ENCODE results near the gene ABHD16A. TPM values are rescaled to one million over a fixed set of nuclear protein-coding genes. Genes with fewer than 3 reads are reported as not detected.

ABHD16A gene
- total RNA-seq, 2 donors from 2014 or later = 56.8 to 65.2 TPM

DNA sequence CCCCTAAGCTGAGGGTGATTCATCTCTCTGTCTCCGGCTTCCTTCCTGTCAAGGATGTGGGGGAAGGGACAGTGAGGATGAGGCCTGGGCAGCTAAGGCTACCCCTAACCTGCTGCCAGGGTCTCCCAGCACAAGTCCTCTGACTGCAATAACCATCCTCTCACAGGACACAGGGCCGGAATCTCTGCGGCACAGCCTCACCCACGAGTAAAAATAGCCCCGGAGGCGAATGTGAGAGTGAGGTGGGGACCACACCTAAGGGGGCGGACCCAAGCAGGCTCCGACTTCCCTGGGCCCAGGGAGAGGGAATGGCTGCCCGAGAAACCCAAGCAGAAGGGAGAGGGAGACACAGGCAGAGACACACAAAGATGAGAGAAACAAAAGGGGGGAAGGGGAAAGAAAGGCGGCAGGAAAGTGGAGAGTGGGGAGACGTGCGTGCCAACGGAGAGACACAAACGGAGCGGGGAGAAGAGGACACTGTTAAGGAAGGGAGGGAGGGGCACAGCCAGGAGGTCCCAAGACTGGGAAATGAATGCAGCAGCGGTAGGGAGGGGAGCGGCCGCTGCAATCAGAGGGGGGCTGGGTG lies 31.8 kb upstream of the ABHD16A start:
- Histone ChIP-seq H3K9ac (ENCODE audit: low read depth in 2 of 2, low read length in 2 of 2) (peak overlapping the region; percentile 95 to 100), H3K36me3 (peaks cover 14% of the 10 kb centered on the region), H3K4me1 (peaks cover 10% of the 10 kb centered on the region), H3K27ac (peak overlapping the region; percentile 86), H3K4me3 (peak overlapping the region; percentile 74), H3K27me3 (no peaks in the 10 kb centered on the region), H3K9me3 (no peaks in the 10 kb centered on the region)
- intact Hi-C loops (cut with DNase I) = loop anchor here (5.0 kb wide), 1 partner anchor 33 kb away; the partner anchor contains the start of gene ABHD16A
- TF ChIP-seq, protein P1, sequence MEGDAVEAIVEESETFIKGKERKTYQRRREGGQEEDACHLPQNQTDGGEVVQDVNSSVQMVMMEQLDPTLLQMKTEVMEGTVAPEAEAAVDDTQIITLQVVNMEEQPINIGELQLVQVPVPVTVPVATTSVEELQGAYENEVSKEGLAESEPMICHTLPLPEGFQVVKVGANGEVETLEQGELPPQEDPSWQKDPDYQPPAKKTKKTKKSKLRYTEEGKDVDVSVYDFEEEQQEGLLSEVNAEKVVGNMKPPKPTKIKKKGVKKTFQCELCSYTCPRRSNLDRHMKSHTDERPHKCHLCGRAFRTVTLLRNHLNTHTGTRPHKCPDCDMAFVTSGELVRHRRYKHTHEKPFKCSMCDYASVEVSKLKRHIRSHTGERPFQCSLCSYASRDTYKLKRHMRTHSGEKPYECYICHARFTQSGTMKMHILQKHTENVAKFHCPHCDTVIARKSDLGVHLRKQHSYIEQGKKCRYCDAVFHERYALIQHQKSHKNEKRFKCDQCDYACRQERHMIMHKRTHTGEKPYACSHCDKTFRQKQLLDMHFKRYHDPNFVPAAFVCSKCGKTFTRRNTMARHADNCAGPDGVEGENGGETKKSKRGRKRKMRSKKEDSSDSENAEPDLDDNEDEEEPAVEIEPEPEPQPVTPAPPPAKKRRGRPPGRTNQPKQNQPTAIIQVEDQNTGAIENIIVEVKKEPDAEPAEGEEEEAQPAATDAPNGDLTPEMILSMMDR (IDR thresholded peaks at IDR 0.05) = no peak
- peak; percentile 83 for DNase-seq

DNA sequence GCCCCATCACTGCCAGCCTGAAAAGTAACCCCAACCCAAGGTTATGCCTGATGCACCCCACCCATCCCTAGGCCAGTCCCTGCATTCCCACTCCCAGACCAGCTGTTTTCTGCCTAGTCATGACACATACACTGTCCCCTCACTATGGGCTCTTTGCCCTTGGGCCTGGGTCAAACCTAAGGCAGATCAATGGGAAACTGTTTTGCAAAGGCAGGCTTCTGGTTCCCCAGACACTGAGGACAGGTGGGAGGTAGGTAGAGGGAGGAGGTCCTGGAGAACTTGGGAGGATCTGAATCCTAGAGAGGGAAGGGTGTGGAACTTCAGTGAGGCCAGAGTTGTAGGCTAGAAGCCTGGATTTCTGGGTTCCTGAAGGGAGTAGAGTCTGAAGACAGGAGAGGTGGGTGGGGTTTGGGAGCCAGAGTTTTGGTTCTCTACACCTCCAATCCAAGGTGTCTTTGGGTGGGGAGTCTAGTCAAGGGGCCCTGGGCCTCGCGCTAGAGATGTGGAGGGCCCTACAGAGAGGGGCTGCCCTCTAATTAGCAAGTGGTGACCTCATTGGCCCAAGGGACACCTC lies 31.2 kb upstream of the ABHD16A start:
- no peak for DNase-seq
- H3K9me3 ChIP-seq = no peaks in the 10 kb centered on the region
- peak overlapping the region; percentile 95 to 100 for H3K9ac ChIP-seq (ENCODE audit: low read depth in 2 of 2, low read length in 2 of 2)
- peaks cover 14% of the 10 kb centered on the region for H3K36me3 ChIP-seq
- TF ChIP-seq, protein P1 (IDR thresholded peaks at IDR 0.05) = no peak
- intact Hi-C loops (cut with DNase I) = no loop called here
- H3K4me3 ChIP-seq = peak overlapping the region; percentile 74
- peaks cover 10% of the 10 kb centered on the region for H3K4me1 ChIP-seq
- H3K27me3 ChIP-seq = no peaks in the 10 kb centered on the region
- peak overlapping the region; percentile 86 for H3K27ac ChIP-seq

DNA sequence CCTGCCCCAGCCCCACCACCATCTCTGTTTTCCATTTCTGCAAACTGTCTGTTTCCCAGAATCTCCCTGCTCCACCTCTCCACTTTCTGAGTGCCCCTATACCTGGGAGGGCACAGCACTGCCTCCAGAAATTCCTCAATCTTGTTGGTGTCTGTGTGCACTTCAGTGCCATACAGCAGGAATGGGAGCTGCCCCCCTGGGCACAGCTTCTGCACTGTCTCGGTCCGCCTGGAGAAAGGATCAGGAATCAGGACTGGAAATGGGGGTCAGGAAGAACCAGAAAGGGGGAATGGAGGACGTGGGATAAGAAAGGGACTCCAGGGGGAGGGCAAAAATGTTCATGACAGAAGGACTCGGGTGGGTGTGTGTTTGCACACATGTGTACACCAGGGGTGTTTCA lies 30.6 kb upstream of the ABHD16A start:
- Histone ChIP-seq H3K4me3 (no peak overlapping the region), H3K27me3 (no peaks in the 10 kb centered on the region), H3K4me1 (peaks cover 10% of the 10 kb centered on the region), H3K9ac (ENCODE audit: low read depth in 2 of 2, low read length in 2 of 2) (peak overlapping the region; percentile 95 to 100), H3K9me3 (no peaks in the 10 kb centered on the region), H3K27ac (peak overlapping the region; percentile 86), H3K36me3 (peaks cover 14% of the 10 kb centered on the region)
- intact Hi-C loops (cut with DNase I) = no loop called here
- DNase-seq = no peak
- TF ChIP-seq, protein P1 (IDR thresholded peaks at IDR 0.05) = no peak

DNA sequence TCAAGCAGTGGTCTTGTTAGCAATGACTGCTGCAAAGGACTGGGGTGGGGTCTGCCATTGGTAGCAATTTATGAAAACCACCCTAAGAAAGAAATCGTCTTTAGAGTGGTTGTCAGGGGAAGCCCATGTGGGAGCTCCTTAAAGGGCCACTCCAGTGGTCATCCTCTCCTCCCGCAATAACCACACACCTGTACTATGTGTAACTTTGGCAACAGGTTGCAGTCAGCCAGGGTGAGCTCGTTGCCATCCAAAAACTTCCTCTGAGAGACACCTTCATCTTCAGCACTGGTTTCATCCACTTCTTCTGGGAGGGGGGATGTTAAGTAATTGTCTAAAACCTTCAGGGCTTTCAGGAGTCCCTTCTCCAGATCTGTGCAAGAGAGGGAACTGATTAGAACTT lies 28.9 kb upstream of the ABHD16A start:
- Histone ChIP-seq H3K27ac (peak overlapping the region; percentile 23), H3K4me1 (peaks cover 13% of the 10 kb centered on the region), H3K9ac (ENCODE audit: low read depth in 2 of 2, low read length in 2 of 2) (peak overlapping the region in 1 of 2 donors; percentile 14), H3K9me3 (no peaks in the 10 kb centered on the region), H3K4me3 (no peak overlapping the region), H3K27me3 (no peaks in the 10 kb centered on the region), H3K36me3 (peaks cover 14% of the 10 kb centered on the region)
- no peak for DNase-seq
- intact Hi-C loops (cut with DNase I) = no loop called here
- TF ChIP-seq, protein P1 (IDR thresholded peaks at IDR 0.05) = no peak

DNA sequence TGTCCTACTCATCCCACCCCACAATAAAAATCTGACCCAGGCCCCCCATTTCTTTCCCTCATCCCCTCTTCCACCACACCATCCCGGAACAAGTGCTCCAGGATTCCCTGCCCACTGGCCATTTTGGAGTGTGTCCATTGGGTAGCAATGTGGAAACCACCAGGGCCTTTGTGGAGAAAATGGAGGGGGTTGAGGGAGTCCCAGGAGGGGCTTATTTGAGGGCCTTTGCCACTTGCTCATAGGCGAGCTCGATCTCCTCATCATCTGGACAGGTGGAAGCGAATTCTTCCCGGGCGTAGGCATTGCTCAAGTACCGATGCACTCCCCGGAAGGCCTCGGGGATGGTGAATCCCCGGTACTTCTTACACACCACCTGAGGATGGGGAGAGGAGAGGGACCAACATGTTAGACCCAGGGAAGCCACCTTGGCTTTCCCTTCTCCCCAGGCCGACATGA lies 27.5 kb upstream of the ABHD16A start:
- TF ChIP-seq, protein P1 (IDR thresholded peaks at IDR 0.05) = no peak
- peak overlapping the region; percentile 76 to 95 for H3K9ac ChIP-seq (ENCODE audit: low read depth in 2 of 2, low read length in 2 of 2)
- peaks cover 13% of the 10 kb centered on the region for H3K4me1 ChIP-seq
- intact Hi-C loops (cut with DNase I) = no loop called here
- H3K27ac ChIP-seq = peak overlapping the region; percentile 96
- no peaks in the 10 kb centered on the region for H3K9me3 ChIP-seq
- DNase-seq = no peak
- H3K27me3 ChIP-seq = no peaks in the 10 kb centered on the region
- peaks cover 14% of the 10 kb centered on the region for H3K36me3 ChIP-seq
- peak overlapping the region; percentile 60 for H3K4me3 ChIP-seq
